HG02588 (cell line): ENCODE measurements around the gene KRT10.
"Not testable (repeated sequence)": the region's sequence is repeated elsewhere in the genome, so short reads cannot be mapped to it uniquely, and the experiment has no call there.

Source experiments
- ATAC-seq: cut with Tn5 transposase; IDR thresholded peaks from one replicate; pipeline ENCODE4 v1.9.1; 2021; ENCODE audit warnings: mild to moderate bottlenecking, moderate library complexity; ENCODE audit not compliant: unreplicated experiment

The KRT10 gene

DNA sequence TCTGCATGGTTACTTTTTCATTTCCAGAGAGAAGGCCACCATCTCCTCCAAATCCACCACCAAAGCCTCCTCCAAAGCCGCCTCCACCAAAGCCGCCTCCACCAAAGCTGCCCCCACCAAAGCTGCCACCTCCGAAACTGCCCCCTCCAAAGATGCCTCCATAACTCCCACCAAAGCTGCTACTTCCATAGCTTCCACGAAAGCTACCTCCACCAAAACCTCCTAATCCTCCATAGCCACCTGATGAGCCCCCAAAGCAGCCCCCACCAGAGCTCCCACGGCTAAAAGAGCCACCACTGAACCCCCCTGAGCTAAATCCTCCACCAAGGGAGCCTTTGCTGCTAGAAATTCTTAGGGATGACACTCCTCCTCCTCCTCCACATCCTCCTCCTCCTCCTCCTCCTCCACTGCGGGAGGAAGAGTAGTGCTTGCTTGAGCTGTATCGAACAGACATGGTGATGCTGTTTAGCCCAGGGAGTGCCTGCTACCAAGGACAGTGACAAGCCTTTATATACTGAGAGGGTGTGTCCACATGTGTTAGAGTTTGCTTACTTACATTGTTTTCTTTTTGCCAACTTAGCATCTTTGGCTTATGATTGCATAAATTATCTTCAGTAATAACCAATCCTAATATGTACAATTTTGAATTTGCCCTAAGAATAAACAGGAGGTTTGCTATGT, at the start of gene KRT10:
KRT10 (minus strand) TSS at position 483 of the 681 bp plus-strand sequence; CDS start at position 454, 29 bp downstream.
- ATAC-seq, result no peak

DNA sequence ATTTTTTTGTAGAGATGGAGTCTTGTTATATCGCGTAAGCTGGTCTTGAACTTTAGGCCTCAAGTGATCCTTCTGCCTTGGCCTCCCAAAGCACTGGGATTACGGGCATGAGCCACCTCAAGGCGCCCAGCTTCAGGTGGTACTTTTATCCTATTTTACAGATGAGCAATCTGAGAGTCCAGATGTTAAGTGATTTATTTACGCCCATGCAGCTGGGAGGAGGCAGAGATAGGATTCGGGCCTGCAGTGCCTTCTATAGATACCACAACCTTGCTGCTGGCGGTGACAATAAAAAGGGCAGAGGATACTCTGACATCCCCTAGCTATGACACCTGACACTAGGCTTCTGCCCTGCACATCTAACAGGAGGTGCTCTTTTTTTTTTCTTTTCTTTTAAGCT, 48.9 kb upstream of the KRT10 start:
- no peak for ATAC-seq

DNA sequence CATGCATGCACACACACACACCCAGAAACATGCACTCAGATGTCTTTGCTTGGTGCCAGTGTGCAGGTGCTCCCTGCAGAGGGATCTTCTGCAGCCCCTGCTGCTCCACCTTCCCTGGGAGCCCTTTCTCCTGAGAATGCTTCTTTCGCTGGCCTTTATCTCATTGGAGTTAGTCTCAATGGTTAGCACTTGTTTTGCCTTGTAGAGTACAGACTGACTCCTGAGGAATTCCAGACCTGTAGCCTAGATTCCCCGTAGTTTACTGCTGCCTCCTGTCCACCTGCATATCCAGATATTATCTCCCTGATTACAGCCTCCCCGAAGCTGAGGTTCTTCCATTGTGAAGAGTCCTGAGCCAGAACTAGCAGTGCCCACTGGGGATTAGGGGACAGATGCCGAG, 47.7 kb upstream of the KRT10 start:
- ATAC-seq, result no peak

DNA sequence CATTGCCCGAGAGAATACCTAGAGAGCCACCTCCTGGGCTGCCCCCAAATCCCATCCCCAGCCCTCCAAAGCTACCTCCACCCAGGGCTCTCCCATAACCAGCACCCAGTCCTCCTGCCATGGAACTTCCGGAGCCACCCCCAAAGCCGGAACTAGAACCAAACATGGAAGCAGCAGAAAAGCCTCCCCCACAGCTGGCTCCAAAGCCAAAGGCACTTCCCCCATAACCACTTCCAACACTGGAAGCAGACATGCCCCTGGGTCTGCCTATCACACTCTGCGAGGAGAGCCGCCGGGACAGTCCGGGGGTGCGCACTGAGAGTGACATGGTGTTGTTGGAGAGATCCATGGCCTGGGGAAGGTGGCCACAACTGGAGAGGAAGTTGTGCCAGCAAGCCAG, 44.4 kb upstream of the KRT10 start, which contains the start of gene KRT12:
KRT12 (minus strand) TSS at position 386 of the 400 bp plus-strand sequence; CDS start at position 349, 37 bp downstream.
- ATAC-seq, result no peak

DNA sequence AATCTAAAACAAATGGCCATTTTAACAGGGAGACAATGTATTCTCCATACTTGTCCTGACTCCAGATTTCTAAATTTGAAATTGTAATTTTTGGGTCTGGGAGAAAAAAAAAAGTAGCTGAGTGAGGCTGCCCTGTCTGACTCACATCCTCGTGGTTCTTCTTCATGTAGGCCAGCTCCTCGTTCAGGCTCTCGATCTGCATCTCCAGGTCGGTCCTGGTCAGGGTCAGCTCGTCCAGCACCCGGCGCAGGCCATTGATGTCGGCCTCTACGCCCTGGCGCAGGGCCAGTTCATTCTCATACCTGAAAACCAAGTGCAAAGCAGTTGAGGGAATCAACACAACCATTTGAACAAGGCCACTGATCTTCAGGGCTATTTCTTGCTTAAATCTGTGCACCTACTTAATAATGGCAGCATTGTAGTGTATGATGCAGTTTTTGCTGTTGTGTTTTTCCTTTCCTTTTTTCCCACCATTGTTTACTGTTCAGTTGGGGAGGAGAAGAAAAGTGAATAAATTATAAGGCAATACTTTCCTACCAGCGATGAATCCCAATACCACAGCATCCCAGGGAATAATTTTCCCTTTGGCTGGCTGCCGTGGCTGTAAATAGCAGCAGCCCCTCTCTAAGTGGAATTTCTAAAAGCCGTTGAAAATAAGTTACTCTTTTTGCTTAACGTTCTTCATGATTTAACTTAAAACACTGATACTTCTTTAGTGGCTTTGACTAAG, 42.4 kb upstream of the KRT10 start:
- ATAC-seq, result no peak

DNA sequence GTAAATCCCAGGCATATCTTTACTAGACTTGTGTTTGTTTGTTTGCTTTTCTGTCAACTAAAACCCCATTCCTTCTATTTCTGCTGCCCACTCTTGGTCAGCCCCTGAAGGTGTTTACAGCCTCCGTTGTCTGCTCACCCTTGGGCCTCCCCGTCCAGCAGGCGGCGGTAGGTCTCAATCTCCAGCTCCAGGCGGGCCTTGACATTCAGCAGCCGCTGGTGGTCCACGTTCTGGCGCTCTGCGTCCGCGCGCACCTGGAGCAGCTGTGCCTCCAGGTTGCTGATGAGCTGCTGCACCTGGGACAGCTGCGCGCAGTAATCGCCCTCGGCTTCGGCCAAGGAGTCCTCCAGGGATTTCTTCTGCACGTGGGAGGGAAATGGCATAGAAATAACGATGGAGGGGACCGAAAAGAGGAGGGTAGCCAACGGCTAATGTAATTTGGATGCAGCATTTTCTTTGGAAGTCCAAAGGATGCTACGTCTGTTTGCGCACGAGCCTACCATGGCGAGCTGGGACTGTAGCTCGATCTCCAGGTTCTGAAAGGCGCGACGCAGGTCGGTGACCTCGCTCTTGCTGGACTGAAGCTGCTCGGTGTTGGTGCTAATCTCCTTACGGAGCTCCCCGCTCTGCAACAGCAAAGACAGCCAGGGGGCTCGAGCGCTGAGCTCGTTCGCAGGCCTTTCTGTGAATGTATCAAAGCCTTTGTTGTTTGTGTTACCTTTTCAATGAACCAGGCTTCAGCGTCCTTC, 40.7 kb upstream of the KRT10 start:
- no peak for ATAC-seq

DNA sequence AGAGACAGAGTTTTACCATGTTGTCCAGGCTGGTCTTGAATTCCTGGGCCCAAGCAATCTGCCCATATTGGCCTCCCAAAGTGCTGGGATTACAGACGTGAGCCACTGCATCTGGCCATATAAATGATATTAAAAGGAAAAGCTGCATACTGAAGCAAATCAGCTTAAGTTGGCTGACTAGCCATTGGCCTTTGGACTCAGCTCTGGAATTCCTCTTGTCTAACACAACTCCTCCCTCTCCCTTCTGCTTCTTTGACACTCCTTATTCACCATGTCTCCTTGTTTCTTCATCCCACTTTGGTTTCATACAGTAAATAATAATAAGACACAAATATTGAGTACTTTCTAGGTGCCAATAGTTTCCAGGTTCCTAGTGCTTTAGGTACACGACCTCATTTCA, 37.1 kb upstream of the KRT10 start:
- no peak for ATAC-seq

DNA sequence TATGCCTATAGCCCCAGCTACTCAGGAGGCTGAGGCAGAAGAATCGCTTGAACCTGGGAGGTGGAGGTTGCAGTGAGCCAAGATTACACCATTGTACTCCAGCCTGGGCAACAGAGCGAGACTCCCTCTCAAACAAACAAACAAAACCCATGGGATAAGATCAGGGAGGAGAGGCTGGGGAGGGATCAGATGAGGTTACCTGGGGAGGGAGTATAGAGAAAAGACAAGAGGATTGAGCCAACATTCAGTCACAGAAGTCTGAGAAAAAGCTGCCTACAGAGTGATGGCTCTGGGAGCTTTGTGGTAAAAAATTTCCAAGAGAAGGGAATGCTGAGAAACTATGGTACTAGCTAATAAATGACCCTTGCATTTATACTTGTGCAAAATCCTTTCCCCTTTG, 36.3 kb upstream of the KRT10 start:
- ATAC-seq, result not testable (repeated sequence)

DNA sequence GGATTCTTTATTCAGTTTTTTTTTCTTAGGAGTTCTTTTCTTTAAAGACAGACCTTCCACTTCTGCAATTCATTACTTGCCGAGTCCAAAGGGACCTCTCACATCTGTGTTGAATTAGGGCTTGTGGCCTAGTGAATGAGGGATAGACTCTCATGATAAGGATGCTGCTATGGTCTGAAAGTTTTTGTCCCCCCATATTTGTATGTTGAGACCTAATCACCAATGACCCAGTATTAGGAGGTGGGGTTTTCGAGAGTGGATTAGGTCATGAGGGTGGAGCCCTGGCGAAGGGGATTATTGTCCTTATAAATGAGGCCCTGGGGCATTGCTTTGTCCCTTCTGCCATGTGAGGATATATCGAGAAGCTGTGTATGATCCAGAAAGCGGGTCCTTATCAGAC, 35.1 kb upstream of the KRT10 start:
- no peak for ATAC-seq

DNA sequence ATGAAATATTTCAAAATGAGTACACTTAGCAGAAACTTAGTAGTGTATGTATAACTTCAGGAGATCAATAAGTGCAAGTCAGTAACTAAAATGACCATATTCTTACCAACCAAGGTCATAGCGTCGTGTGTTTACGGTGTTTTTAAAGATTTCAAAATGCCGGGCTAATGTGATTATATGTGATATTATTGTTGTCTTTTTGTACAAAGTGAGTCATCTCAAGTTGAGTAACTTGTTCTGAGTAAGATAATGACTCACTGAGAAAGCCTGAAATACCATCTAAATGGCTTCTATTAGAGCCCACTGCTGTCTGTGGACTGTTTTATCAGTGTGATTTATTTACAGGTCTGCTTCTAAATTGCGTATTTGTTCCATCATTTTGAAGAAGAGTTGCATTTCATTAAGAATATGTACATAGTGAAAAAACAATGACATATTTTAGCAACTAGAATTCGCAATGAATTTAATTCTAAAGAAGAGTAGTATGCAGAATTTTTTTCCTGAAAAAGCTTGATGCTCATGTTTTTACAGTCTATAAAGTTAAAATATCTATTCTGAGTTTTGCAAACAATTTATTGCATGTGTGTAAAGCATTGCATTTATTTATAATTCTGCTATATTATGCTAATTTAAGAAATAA, 31.9 kb upstream of the KRT10 start:
- ATAC-seq, result no peak

DNA sequence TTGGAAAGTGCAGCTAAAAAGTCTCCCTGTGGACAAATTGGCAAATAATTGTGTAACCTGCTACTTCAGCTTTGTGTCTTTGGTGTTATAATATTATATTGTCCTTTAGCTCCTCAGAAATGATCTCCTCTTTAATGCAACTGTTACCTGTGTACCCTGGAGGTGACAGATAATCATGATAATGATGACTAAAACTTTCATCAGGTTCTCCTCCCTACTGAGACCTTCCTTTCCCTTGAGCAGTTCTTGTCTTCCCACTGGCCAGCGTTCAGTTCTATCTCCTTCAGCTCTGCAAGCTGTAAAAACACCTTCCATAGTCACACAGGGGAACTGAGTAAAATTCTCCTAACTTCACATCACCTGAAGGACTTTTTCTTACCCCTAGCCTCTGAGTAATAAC, 29.9 kb upstream of the KRT10 start:
- ATAC-seq, result no peak

DNA sequence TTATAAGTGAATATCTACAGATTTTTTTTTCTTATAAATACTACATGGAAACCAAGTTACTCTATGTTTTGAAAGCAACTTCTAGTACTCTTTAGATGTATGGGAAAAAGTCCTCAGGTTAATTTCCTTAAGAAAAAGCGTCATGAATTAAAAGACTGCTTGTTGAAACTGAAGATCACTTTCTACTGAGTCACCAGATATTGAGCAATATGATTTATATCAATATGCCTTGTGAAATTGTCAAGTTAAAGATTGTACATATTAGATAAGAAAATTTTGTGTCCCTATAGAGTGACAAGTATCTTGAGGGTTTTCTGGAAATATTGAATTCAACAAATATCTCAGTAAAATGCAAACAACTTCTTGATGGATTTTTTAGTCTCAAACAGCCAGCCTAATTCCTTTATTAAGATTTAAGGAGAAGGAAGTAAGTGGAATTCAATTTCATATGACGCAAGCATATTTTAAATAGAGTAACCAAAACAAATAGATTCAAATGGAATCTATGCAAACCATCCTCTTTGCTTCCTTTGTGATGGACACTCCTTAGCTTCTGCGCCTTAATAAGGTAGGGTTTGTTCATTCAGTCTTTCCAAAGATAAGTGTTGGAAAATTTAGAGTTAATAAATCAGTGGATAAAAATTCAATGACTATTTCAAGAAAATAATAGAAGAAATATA, 28.0 kb upstream of the KRT10 start:
- no peak for ATAC-seq

DNA sequence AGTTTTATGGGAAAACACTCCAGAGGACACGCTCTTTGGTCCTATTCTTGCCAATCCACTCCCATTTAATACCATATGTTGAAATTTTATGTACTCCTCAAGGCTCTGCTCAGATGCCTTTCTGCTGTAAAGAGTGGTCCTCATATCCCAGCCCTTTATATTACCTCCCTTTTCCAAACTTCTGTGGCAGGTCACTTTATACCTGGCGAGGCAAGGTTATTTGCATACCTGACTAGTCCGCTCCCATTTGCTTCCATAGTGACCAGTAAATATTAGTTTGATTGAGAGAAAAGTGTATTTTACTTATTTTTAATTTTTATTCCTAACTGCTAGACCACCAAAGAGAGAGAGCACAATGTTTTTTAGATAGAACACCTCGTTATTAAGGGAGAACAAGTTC, 27.3 kb upstream of the KRT10 start:
- no peak for ATAC-seq

DNA sequence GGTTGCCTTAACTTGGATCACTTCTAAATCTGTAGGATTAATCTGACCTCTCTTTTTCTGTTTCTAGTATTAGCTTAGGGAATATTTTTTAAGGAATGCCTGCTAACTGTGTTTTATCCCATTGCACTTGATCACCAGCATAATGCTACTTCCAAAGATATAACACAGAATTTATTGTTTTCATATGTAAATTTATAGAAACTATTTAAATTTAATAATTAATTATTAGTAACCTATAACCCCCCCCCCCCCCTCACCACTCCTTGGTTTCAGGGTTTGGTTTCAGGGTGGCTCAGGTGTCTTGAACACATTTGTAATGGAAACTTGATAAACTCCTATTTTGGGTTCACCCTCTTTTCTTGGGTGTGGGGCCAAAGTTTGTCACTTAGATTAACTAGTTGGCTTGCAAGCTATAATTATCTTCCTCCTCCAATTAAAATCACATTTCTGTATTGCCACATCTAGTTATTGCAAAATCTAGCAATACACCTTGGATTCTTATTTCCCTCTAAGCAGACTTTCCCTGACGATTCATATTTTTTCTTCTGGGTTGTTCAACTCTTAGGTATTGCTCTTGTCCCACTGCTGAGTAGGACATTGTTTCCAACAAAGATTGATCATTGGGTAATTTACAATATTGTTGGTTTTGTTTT, 26.3 kb upstream of the KRT10 start:
- no peak for ATAC-seq

DNA sequence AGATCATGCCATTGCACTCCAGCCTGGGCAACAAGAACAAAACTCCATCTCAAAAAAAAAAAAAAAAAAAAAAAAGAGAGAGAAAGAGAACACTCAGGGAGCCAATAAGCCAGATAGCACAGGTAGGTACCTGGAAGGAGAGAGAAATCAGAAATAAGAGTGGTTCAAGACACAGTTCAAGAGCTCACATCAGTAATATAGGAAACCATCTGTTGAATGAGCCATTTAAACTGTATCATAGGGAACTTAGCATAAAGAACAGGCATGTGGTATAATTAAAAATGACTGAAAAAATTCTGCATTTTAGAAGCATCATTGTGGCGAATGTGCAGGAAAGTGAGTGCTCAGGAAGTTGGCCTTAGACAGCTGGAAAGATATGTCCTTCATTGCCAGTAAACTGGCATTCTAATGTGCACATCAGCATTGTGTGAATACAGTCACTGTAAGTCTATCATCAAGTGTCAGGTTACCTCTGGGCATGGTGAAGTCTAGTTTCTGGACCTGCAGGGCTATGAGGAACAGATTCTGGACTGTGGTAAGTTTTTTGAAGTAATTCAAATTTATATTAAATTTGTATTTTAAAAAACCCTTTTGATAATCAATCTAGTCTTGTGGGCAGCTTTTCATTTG, 24.2 kb upstream of the KRT10 start:
- ATAC-seq, result no peak

DNA sequence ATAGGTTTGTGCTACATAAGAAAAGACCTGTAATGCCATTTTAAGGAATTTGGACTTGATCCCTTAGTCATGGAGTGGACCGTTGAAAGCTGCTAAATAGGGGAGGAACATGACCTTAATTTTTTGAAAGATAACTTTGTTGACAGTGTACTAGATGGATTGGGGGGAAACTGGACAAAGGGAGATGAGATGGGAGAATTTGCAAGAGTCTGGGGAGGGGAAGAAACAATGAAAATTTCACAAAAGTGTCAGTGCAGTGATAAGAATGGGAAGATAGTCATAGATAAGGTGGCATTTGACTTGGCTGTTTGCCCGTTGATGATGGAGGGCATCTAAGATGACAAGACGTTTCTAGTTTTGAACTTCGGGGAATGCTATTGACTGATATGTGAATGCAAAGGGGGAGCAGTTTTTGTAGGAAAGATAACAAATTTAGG, 22.3 kb upstream of the KRT10 start:
- no peak for ATAC-seq

DNA sequence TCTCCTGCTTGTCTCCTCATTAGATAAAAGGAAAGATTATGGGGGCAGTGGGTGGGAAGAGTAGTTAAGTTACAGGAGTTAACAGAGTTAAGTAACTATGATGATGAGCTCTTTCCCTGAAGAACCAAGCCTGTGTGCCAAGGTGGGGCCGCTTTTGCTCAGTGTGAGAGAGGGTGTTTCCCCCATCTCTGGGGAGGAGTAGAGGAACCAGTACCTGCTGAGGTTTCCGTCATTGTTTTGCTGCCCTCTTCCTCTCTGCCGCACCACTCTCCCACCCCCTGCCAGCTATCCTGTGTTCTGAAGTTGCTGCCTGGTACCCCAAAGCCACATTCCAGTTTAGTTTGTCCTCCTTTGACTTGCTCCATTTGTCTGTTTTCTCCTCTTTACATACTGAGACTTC, 20.8 kb upstream of the KRT10 start:
- ATAC-seq, result no peak

DNA sequence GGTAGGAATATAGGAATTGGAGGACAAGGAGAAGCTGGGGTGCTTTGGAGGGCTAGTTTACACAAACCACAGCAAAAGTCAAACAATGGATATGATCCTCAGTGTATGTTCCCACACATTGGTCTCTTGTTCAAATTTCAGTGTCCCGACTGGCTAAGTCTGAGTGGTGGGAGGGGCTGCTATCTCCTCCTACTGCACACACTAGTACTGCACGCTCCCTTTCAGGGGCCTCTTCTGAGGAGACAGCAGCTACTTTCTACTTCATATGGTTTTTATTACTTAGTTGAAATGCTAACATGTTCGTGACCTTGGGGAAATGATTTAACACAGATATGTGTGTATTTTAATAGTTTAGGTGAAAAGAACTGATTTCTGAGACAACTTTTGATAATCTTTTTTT, 18.8 kb upstream of the KRT10 start:
- ATAC-seq, result no peak

DNA sequence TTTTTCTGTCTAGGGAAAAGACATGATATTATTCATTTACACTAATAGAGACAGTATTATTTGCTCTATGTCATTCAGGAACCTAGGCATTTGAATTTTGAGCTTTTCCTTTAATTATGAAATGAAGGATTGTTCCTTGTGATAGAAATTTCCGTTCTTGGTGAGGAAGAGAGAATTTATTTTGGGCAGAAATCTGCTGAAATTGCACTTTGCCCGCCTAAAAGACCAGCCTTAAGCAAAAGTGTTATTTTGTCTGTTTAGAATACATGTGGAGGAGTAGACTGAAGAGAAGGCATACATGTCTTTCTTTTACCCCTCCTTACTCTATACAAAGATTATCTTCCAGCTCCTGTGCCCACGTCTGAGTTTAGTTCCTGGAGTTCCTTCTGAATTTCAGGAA, 16.8 kb upstream of the KRT10 start:
- ATAC-seq, result no peak

DNA sequence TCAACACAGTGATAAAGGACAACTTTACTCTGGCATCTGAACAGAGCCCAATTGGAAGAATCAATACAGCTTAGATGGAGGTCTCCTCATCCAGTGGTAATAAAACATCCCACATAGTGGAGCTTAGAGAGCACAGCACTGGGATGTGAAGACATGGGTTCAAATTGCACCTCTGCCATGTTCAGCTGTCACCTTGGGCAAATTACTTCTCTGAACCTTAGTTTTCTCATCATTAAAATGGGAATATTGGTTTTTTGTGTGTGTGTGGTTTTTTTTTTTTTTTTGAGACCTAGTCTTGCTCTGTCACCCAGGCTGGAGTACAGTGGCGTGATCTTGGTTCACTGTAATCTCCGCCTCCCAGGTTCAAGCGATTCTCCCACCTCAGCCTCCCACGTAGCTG, 13.6 kb upstream of the KRT10 start:
- no peak for ATAC-seq
